SK-N-SH (cell line): ENCODE data around the gene LRRC37B.
"Not testable (repeated sequence)": the region's sequence is repeated elsewhere in the genome, so short reads cannot be mapped to it uniquely, and the experiment has no call there.

Experiments
- CTCF ChIP-seq: fragments of 200-600 bp; sonication (generic); IDR thresholded peaks from 2 replicates; pipeline ENCODE4 v1.6.1; 2017; ENCODE audit warnings: antibody characterized with exemption, mild to moderate bottlenecking, moderate library complexity
- ELF1 ChIP-seq: IDR thresholded peaks from 2 replicates; pipeline ENCODE4 v1.4.0; 2012
- GABPA ChIP-seq: IDR thresholded peaks from 2 replicates; pipeline ENCODE4 v1.4.0; 2012; ENCODE audit warnings: low read depth, mild to moderate bottlenecking
- JUND ChIP-seq: IDR thresholded peaks from 2 replicates; pipeline ENCODE4 v1.4.0; 2012
- MAX ChIP-seq: IDR thresholded peaks from 2 replicates; pipeline ENCODE4 v1.4.0; 2012; ENCODE audit warnings: low read depth
- PBX3 ChIP-seq: IDR thresholded peaks from 2 replicates; pipeline ENCODE4; 2012
- RAD21 ChIP-seq: IDR thresholded peaks from 2 replicates; pipeline ENCODE4 v1.6.1; 2012; ENCODE audit warnings: mild to moderate bottlenecking, low read length
- RXRA ChIP-seq: IDR thresholded peaks from 2 replicates; pipeline ENCODE4 v1.4.0; 2012; ENCODE audit warnings: low read depth, mild to moderate bottlenecking, borderline replicate concordance
- SMC3 ChIP-seq: IDR thresholded peaks from 2 replicates; pipeline ENCODE4 v1.6.1; 2012; ENCODE audit warnings: low read depth, low read length, improper control_type of control experiment
- TAF1 ChIP-seq: IDR thresholded peaks from 2 replicates; pipeline ENCODE4 v1.6.1; 2012; ENCODE audit warnings: low read depth, mild to moderate bottlenecking, low read length, moderate library complexity, borderline replicate concordance
- YY1 ChIP-seq: IDR thresholded peaks from 2 replicates; pipeline ENCODE4 v1.4.0; 2012; ENCODE audit warnings: low read depth, mild to moderate bottlenecking

GRCh38 chr17:32045611-32046010, 38.4 kb downstream of the LRRC37B start:
- not testable (repeated sequence) for TF ChIP-seq YY1, CTCF, SMC3, MAX, TAF1, JUND, PBX3, GABPA, ELF1, RXRA, RAD21
